PC-9 (cell line): ENCODE measurements around the gene PRDM7.
"Not testable (repeated sequence)": the region's sequence is repeated elsewhere in the genome, so short reads cannot be mapped to it uniquely, and the experiment has no call there.

Experiments
- EZH2 ChIP-seq: fragments of 200-600 bp; sonication (generic); IDR thresholded peaks from 2 replicates; pipeline ENCODE4 v1.8.0; 2017; ENCODE audit warnings: antibody characterized with exemption, low read depth
- TF ChIP-seq, protein P1 (sequence below): fragments of 200-600 bp; sonication (generic); conservative IDR thresholded peaks from 2 replicates; pipeline ENCODE4 v1.6.1; 2017; ENCODE audit warnings: mixed run types, antibody characterized with exemption, mild to moderate bottlenecking, moderate library complexity

DNA sequence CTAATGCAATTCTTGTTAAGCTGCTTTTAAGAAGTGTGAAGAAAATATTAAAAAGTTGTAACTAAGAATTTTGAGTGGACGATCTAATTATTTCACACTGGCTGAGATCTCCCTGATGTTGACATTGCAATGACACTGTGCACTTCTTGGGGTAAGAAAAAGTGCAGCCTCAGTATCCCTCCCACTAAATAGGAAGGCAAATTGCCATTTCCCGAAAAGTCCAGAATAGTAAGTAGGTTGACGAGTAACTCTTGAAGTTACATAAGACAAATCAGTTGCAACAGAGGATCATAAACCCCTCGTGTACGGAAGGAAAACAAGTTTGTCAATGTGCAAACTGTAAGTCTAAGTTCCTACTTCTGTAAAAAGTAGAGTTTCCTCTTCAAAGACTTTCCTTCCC lies 21.8 kb upstream of the PRDM7 start:
- TF ChIP-seq EZH2: not testable (repeated sequence)
- TF ChIP-seq, protein P1, sequence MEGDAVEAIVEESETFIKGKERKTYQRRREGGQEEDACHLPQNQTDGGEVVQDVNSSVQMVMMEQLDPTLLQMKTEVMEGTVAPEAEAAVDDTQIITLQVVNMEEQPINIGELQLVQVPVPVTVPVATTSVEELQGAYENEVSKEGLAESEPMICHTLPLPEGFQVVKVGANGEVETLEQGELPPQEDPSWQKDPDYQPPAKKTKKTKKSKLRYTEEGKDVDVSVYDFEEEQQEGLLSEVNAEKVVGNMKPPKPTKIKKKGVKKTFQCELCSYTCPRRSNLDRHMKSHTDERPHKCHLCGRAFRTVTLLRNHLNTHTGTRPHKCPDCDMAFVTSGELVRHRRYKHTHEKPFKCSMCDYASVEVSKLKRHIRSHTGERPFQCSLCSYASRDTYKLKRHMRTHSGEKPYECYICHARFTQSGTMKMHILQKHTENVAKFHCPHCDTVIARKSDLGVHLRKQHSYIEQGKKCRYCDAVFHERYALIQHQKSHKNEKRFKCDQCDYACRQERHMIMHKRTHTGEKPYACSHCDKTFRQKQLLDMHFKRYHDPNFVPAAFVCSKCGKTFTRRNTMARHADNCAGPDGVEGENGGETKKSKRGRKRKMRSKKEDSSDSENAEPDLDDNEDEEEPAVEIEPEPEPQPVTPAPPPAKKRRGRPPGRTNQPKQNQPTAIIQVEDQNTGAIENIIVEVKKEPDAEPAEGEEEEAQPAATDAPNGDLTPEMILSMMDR: not testable (repeated sequence)
